Kidney (tissue), 14 donors: Measurements from ENCODE around the gene ESR2. TPM values are rescaled to one million over a fixed set of nuclear protein-coding genes. Genes with fewer than 3 reads are reported as not detected.

Experiments
- DNase-seq, 5 donors: peaks; one replicate each; pipeline ENCODE4 v3.0.0-alpha.2; 2013 to 2020
- FAIRE-seq: peaks from 2 replicates; lab custom pipeline; 2012; peaks lifted over from hg19 to GRCh38; lab: Jason Lieb, UNC
- H3K27ac ChIP-seq, 2 donors: one replicate each; pipeline ENCODE4 v1.7.0; 2013; ENCODE audit warnings: low read depth in 2 of 2, low read length in 2 of 2, inconsistent platforms in 1 of 2
- H3K27me3 ChIP-seq: one replicate; pipeline ENCODE4 v1.7.1; 2013; ENCODE audit warnings: low read length, inconsistent platforms; ENCODE audit not compliant: control insufficient read depth, insufficient read depth
- H3K36me3 ChIP-seq, 3 donors: one replicate each; pipeline versions ENCODE4 v1.7.0 to v1.7.1; 2013; ENCODE audit warnings: low read length in 3 of 3, control low read depth in 1 of 3, inconsistent platforms in 1 of 3; ENCODE audit not compliant: insufficient read depth in 3 of 3, control insufficient read depth in 2 of 3
- H3K4me1 ChIP-seq, 3 donors: one replicate each; pipeline versions ENCODE4 v1.7.0 to v1.7.1; 2013; ENCODE audit warnings: low read length in 3 of 3, inconsistent platforms in 1 of 3, low read depth in 1 of 3; ENCODE audit not compliant: control insufficient read depth in 2 of 3, insufficient read depth in 2 of 3
- H3K4me3 ChIP-seq, 3 donors: one replicate each; pipeline versions ENCODE4 v1.7.0 to v1.8.1; 2013; ENCODE audit warnings: low read length in 3 of 3, control low read depth in 1 of 3, inconsistent platforms in 1 of 3
- H3K9ac ChIP-seq, 3 donors: one replicate each; pipeline versions ENCODE4 v1.7.0 to v1.7.1; 2013; ENCODE audit warnings: low read length in 3 of 3, control low read depth in 1 of 3, inconsistent platforms in 1 of 3
- H3K9me3 ChIP-seq, 3 donors: one replicate each; pipeline versions ENCODE4 v1.7.0 to v1.7.1; 2013; ENCODE audit warnings: low read length in 3 of 3, control low read depth in 1 of 3, inconsistent platforms in 1 of 3; ENCODE audit not compliant: control insufficient read depth in 2 of 3, insufficient read depth in 1 of 3
- CTCF ChIP-seq: IDR thresholded peaks from 3 replicates; pipeline ENCODE4 v1.5.1; 2012; ENCODE audit warnings: mild to moderate bottlenecking, moderate library complexity, borderline replicate concordance; ENCODE audit not compliant: insufficient read depth; ENCODE audit errors: extremely low read depth
- intact Hi-C: fragments of 100-400 bp; cut with DNase I; formaldehyde crosslinking; loops from one replicate; pipeline ENCODE4 v1.11.1; 2022
- polyA plus RNA-seq: library from polyadenylated mRNA; stranded (reverse); fragments of 350-450 nt; fragmentation: Illumina TruSeq; extraction: RNeasy Lipid Tissue Mini Kit (QIAGEN cat#74804); gene quantifications from one replicate; pipeline ENCODE4 v1.2.3, GENCODE V29; 2014; ENCODE audit warnings: low read depth, low replicate concordance; ENCODE audit not compliant: insufficient read depth
- total RNA-seq: library from RNA; stranded (reverse); fragmentation: NEBNext Ultra II Directional; extraction: Animal tissue kit (Norgen Biotek cat#: 25700); gene quantifications from one replicate; pipeline ENCODE4 v1.2.1, GENCODE V29; 2021
- donor health status: control.
- donor health status: control.
- donor health status: control.
- donor health status: control.
- donor health status: control.
- donor health status: DM: yes; HTN: yes; CAD: no.
- donor health status: Normal renal cell carcinoma (clear cell type).

The ESR2 gene
- total and polyA plus RNA-seq, 2 donors from 2014 or later = 2.5 TPM; not detected in 1

GRCh38 chr14:64221391-64222003, 72.7 kb downstream of the ESR2 start:
- DNase-seq (no peak), FAIRE-seq (no peak)
- no peak for TF ChIP-seq CTCF
- intact Hi-C loops = no loop called here
- Histone ChIP-seq H3K4me1 (peaks cover 0 to 8% (median 2%) of the 10 kb centered on the region in 3 donors), H3K9ac (no peak overlapping the region), H3K27ac (no peak overlapping the region), H3K9me3 (no peaks in the 10 kb centered on the region), H3K4me3 (no peak overlapping the region), H3K36me3 (peaks cover 9 to 72% (median 63%) of the 10 kb centered on the region in 3 donors), H3K27me3 (no peaks in the 10 kb centered on the region)

- Histone ChIP-seq H3K9ac (no peak overlapping the region), H3K4me3 (no peak overlapping the region), H3K27ac (no peak overlapping the region), H3K27me3 (no peaks in the 10 kb centered on the region), H3K4me1 (peaks cover 0 to 8% (median 2%) of the 10 kb centered on the region in 3 donors), H3K9me3 (no peaks in the 10 kb centered on the region), H3K36me3 (peaks cover 11 to 83% (median 73%) of the 10 kb centered on the region in 3 donors)
- DNase-seq (peak in 1 of 5 donors; percentile 31), FAIRE-seq (no peak)
- intact Hi-C loops = no loop called here
- TF ChIP-seq CTCF = no peak
Measured at GRCh38 chr14:64220466-64220865, 73.7 kb downstream of the ESR2 start.

- no peak for DNase-seq
- FAIRE-seq = no peak
- H3K4me3 ChIP-seq = no peak overlapping the region
- H3K9me3 ChIP-seq = no peaks in the 10 kb centered on the region
- peaks cover 11 to 86% (median 76%) of the 10 kb centered on the region in 3 donors for H3K36me3 ChIP-seq
- no peak for TF ChIP-seq CTCF
- H3K4me1 ChIP-seq = peaks cover 0 to 8% (median 2%) of the 10 kb centered on the region in 3 donors
- H3K27me3 ChIP-seq = no peaks in the 10 kb centered on the region
- intact Hi-C loops = no loop called here
- no peak overlapping the region for H3K9ac ChIP-seq
- no peak overlapping the region for H3K27ac ChIP-seq
Measured at GRCh38 chr14:64220056-64220455, 74.1 kb downstream of the ESR2 start.
